Activated CD4-positive, alpha-beta T cell treated with anti-CD3 and anti-CD28 coated beads for 1 hour (primary cell): ENCODE data around the gene SRSF3.
A peak's percentile ranks its signal among the peaks of the same experiment; 100 is the strongest.
"Not testable (repeated sequence)": the region's sequence is repeated elsewhere in the genome, so short reads cannot be mapped to it uniquely, and the experiment has no call there.

Source experiments
- DNase-seq: peaks from one replicate; pipeline ENCODE4 v3.0.0-alpha.2; 2020

Gene SRSF3

GRCh38 chr6:36605560-36606391 is 11.6 kb downstream of the SRSF3 start:
- DNase-seq = no peak

GRCh38 chr6:36607305-36607682 is 13.1 kb downstream of the SRSF3 start:
- DNase-seq = not testable (repeated sequence)

- DNase-seq = no peak
These were observed 13.7 kb downstream of the SRSF3 start for GRCh38 chr6:36607683-36608386.

GRCh38 chr6:36608788-36609563 is 14.8 kb downstream of the SRSF3 start:
- no peak for DNase-seq

GRCh38 chr6:36609582-36609981 is 15.4 kb downstream of the SRSF3 start:
- DNase-seq = no peak

GRCh38 chr6:36610041-36610955 is 16.1 kb downstream of the SRSF3 start:
- no peak for DNase-seq

GRCh38 chr6:36610956-36611336 is 16.8 kb downstream of the SRSF3 start:
- DNase-seq = no peak

GRCh38 chr6:36611679-36612078 is 17.5 kb downstream of the SRSF3 start:
- DNase-seq = not testable (repeated sequence)

GRCh38 chr6:36612101-36612625 is 18.0 kb downstream of the SRSF3 start:
- DNase-seq = no peak

- DNase-seq = no peak
These were observed 19.2 kb downstream of the SRSF3 start for GRCh38 chr6:36613200-36613995.

- DNase-seq = no peak
These were observed 21.0 kb downstream of the SRSF3 start for GRCh38 chr6:36615018-36615761.

- no peak for DNase-seq
These were observed 22.8 kb downstream of the SRSF3 start for GRCh38 chr6:36616893-36617521.

- no peak for DNase-seq
These were observed 24.5 kb downstream of the SRSF3 start for GRCh38 chr6:36618366-36619355.

- no peak for DNase-seq
These were observed 27.3 kb downstream of the SRSF3 start for GRCh38 chr6:36621371-36621855.

GRCh38 chr6:36622901-36623546 is 28.9 kb downstream of the SRSF3 start:
- DNase-seq = no peak

- DNase-seq = peak; percentile 68
These were observed 29.6 kb downstream of the SRSF3 start for GRCh38 chr6:36623547-36624459.
